ENCODE data around the gene PACSIN2. TPM values are rescaled to one million over a fixed set of nuclear protein-coding genes. Genes with fewer than 3 reads are reported as not detected.

The PACSIN2 gene
- total and polyA plus RNA-seq, 10 of the 15 experiments (the other 5 are each of a cell fraction or from before 2014, with no cell fraction given): 0.93 to 78.7 (median 46.8) TPM

DNA sequence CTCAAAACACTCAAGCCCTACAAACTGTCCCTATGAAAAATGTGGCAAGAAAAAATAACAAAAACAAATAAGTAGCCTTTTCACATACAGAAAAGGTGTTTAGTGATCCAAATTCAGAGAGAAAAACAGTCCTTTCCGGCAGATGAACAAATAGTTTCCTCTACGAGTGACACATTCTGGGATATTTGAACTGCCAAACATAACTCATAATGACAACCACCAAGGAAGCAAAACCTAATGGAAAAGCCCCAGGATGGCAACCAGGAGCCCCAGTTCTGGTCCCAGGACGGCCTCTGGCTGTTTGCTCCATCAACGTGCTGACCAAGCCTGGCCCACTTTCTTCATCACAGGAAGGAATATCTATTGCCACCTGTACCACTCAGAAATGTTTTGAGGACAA lies 6.0 kb downstream of the PACSIN2 start:
- Histone ChIP-seq H3K4me2 (ENCODE audit: control insufficient read depth, insufficient read depth) (no peak overlapping the region), H3K27me3 (replicated peaks in 1 of 2; ENCODE audit: control insufficient read depth in 2 of 2, insufficient read depth in 2 of 2, low read length in 1 of 2) (no peaks in the 10 kb centered on the region), H3K9ac (ENCODE audit: control insufficient read depth, insufficient read depth, low read length) (no peak overlapping the region), H4K20me1 (ENCODE audit: control insufficient read depth, insufficient read depth) (peaks cover 4% of the 10 kb centered on the region; the same call in 1 of the 2 replicates), H3K9me3 (replicated peaks; ENCODE audit: control insufficient read depth, insufficient read depth, low read length) (no peaks in the 10 kb centered on the region), H3K79me2 (ENCODE audit: control insufficient read depth, insufficient read depth, low read length) (peaks cover 93% of the 10 kb centered on the region), H3K4me3 (no peak overlapping the region), H2AFZ (ENCODE audit: control insufficient read depth, low read depth, low read length) (no peak overlapping the region), H3K4me1 (ENCODE audit: control insufficient read depth, insufficient read depth, low read length) (peaks cover 20% of the 10 kb centered on the region), H3K36me3 (ENCODE audit: control insufficient read depth in 2 of 2, insufficient read depth in 2 of 2, low read length in 1 of 2) (0 out of 4 replicates have a peak, but pooled peaks cover 0 to 3% of the 10 kb centered on the region in 2 experiments), H3K27ac (ENCODE audit: control insufficient read depth, insufficient read depth) (no peak overlapping the region)
- 98% methylated on average over 4 of the region's 4 CpGs for WGBS (ENCODE audit: insufficient coverage, insufficient replicate concordance, low lambda C conversion rate, missing lambda C conversion rate)
- no peak for DNase-seq (ENCODE audit: low read depth, low spot score)
- intact Hi-C loops (cut with micrococcal nuclease; ENCODE audit: unreplicated experiment): no loop called here
- ATAC-seq: no peak
- in situ Hi-C loops (cut with MboI): no loop called here
- ChIA-PET CTCF (interaction anchor here (1.0 to 1.1 kb wide), 2 partner anchors 114 to 355 kb away, joined by 3 read pairs; no protein-coding TSS in a partner anchor), POLR2A (interaction anchor here (1.1 kb wide), 1 partner anchor 9 kb away, joined by 4 read pairs; no protein-coding TSS in a partner anchor), RAD21 (ENCODE audit: unreplicated experiment) (interaction anchor here (0.6 to 1.0 kb wide), 2 partner anchors 82 to 114 kb away, joined by 3 read pairs; no protein-coding TSS in a partner anchor), SMC1A (ENCODE audit: uncharacterized antibody, unreplicated experiment) (interaction anchor here (1.2 to 2.1 kb wide), 2 partner anchors 8 to 14 kb away, joined by 3 to 6 read pairs; no protein-coding TSS in a partner anchor)
- BruUV-seq (replicated peaks): no TSS peak
- FAIRE-seq: no peak
- TF ChIP-seq, protein P1, sequence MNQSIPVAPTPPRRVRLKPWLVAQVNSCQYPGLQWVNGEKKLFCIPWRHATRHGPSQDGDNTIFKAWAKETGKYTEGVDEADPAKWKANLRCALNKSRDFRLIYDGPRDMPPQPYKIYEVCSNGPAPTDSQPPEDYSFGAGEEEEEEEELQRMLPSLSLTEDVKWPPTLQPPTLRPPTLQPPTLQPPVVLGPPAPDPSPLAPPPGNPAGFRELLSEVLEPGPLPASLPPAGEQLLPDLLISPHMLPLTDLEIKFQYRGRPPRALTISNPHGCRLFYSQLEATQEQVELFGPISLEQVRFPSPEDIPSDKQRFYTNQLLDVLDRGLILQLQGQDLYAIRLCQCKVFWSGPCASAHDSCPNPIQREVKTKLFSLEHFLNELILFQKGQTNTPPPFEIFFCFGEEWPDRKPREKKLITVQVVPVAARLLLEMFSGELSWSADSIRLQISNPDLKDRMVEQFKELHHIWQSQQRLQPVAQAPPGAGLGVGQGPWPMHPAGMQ (IDR thresholded peaks at IDR 0.05; ENCODE audit: borderline replicate concordance): no peak
- no peak for TF ChIP-seq ZNF592 (IDR thresholded peaks at IDR 0.05)
- TF ChIP-seq SRF (IDR thresholded peaks at IDR 0.05; ENCODE audit: low read depth in 2 of 2, low read length in 2 of 2): no peak
- TF ChIP-seq CHD1 (IDR thresholded peaks at IDR 0.05; ENCODE audit: low read depth, low read length): no peak
- no peak for TF ChIP-seq MYB (IDR thresholded peaks at IDR 0.05; ENCODE audit: borderline replicate concordance, low read depth, low read length)
- no peak for TF ChIP-seq NKRF (conservative IDR thresholded peaks at IDR 0.05)
- TF ChIP-seq SUZ12 (IDR thresholded peaks at IDR 0.05; ENCODE audit: unreplicated experiment): no peak
- no peak for TF ChIP-seq EZH2 (IDR thresholded peaks at IDR 0.05; ENCODE audit: borderline replicate concordance, control insufficient read depth, low read depth, low read length)
- TF ChIP-seq SIX5 (IDR thresholded peaks at IDR 0.05; ENCODE audit: low read depth, low read length, severe bottlenecking): no peak
- TF ChIP-seq, protein P2, sequence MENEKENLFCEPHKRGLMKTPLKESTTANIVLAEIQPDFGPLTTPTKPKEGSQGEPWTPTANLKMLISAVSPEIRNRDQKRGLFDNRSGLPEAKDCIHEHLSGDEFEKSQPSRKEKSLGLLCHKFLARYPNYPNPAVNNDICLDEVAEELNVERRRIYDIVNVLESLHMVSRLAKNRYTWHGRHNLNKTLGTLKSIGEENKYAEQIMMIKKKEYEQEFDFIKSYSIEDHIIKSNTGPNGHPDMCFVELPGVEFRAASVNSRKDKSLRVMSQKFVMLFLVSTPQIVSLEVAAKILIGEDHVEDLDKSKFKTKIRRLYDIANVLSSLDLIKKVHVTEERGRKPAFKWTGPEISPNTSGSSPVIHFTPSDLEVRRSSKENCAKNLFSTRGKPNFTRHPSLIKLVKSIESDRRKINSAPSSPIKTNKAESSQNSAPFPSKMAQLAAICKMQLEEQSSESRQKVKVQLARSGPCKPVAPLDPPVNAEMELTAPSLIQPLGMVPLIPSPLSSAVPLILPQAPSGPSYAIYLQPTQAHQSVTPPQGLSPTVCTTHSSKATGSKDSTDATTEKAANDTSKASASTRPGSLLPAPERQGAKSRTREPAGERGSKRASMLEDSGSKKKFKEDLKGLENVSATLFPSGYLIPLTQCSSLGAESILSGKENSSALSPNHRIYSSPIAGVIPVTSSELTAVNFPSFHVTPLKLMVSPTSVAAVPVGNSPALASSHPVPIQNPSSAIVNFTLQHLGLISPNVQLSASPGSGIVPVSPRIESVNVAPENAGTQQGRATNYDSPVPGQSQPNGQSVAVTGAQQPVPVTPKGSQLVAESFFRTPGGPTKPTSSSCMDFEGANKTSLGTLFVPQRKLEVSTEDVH (IDR thresholded peaks at IDR 0.05; ENCODE audit: low read depth, partially characterized antibody): no peak

Measured in GM12878 (cell line).